ENCODE measurements around the gene GPC6. TPM values are rescaled to one million over a fixed set of nuclear protein-coding genes. Genes with fewer than 3 reads are reported as not detected.

The GPC6 gene
- total RNA-seq, 1 donor from 2014 or later: 5.5 TPM

GRCh38 chr13:94280845-94281244 lies 1054.2 kb downstream of the GPC6 start:
- FAIRE-seq (no peak), DNase-seq (ENCODE audit: low read depth) (no peak)
- H3K36me3 ChIP-seq (ENCODE audit: control insufficient read depth, insufficient read depth, low read length): no peaks in the 10 kb centered on the region
- TF ChIP-seq CTCF (IDR thresholded peaks at IDR 0.05; ENCODE audit: insufficient read depth, low read length, severe bottlenecking): no peak
- no peaks in the 10 kb centered on the region for H3K27me3 ChIP-seq (ENCODE audit: control insufficient read depth, insufficient read depth, low read length)
- no peak overlapping the region for H3K4me3 ChIP-seq (ENCODE audit: low read depth, low read length)

GRCh38 chr13:94286581-94286980 lies 1060.0 kb downstream of the GPC6 start:
- DNase-seq (ENCODE audit: low read depth) (no peak), FAIRE-seq (no peak)
- H3K27me3 ChIP-seq (ENCODE audit: control insufficient read depth, insufficient read depth, low read length): no peaks in the 10 kb centered on the region
- no peak for TF ChIP-seq CTCF (IDR thresholded peaks at IDR 0.05; ENCODE audit: insufficient read depth, low read length, severe bottlenecking)
- H3K36me3 ChIP-seq (ENCODE audit: control insufficient read depth, insufficient read depth, low read length): no peaks in the 10 kb centered on the region
- H3K4me3 ChIP-seq (ENCODE audit: low read depth, low read length): no peak overlapping the region

GRCh38 chr13:94291631-94292322 lies 1065.2 kb downstream of the GPC6 start:
- no peaks in the 10 kb centered on the region for H3K36me3 ChIP-seq (ENCODE audit: control insufficient read depth, insufficient read depth, low read length)
- FAIRE-seq (no peak), DNase-seq (ENCODE audit: low read depth) (no peak)
- TF ChIP-seq CTCF (IDR thresholded peaks at IDR 0.05; ENCODE audit: insufficient read depth, low read length, severe bottlenecking): no peak
- H3K4me3 ChIP-seq (ENCODE audit: low read depth, low read length): no peak overlapping the region
- no peaks in the 10 kb centered on the region for H3K27me3 ChIP-seq (ENCODE audit: control insufficient read depth, insufficient read depth, low read length)

GRCh38 chr13:94292323-94292640 lies 1065.7 kb downstream of the GPC6 start:
- DNase-seq (ENCODE audit: low read depth): no peak
- Histone ChIP-seq H3K36me3 (ENCODE audit: control insufficient read depth, insufficient read depth, low read length) (no peaks in the 10 kb centered on the region), H3K27me3 (ENCODE audit: control insufficient read depth, insufficient read depth, low read length) (no peaks in the 10 kb centered on the region), H3K4me3 (ENCODE audit: low read depth, low read length) (no peak overlapping the region)
- no peak for TF ChIP-seq CTCF (IDR thresholded peaks at IDR 0.05; ENCODE audit: insufficient read depth, low read length, severe bottlenecking)
- FAIRE-seq: no peak

GRCh38 chr13:94296471-94296870 lies 1069.9 kb downstream of the GPC6 start:
- no peak for FAIRE-seq

More at GRCh38 chr13:94296471-94296870, 1069.9 kb downstream of the GPC6 start:
- no peak for TF ChIP-seq CTCF (IDR thresholded peaks at IDR 0.05; ENCODE audit: insufficient read depth, low read length, severe bottlenecking)
- no peaks in the 10 kb centered on the region for H3K36me3 ChIP-seq (ENCODE audit: control insufficient read depth, insufficient read depth, low read length)
- H3K27me3 ChIP-seq (ENCODE audit: control insufficient read depth, insufficient read depth, low read length): no peaks in the 10 kb centered on the region
- no peak overlapping the region for H3K4me3 ChIP-seq (ENCODE audit: low read depth, low read length)
- DNase-seq (ENCODE audit: low read depth): no peak
